Keratinocyte (primary cell): ENCODE results near the gene WWC1. TPM values are rescaled to one million over a fixed set of nuclear protein-coding genes. Genes with fewer than 3 reads are reported as not detected.

ENCODE experiments used
- DNase-seq: peaks from one replicate; pipeline ENCODE4 v3.0.0-alpha.2; 2011; ENCODE audit warnings: low read depth, missing footprints, low spot score
- FAIRE-seq: peaks from 2 replicates; lab custom pipeline; 2011; peaks lifted over from hg19 to GRCh38; lab: Jason Lieb, UNC
- H2AFZ ChIP-seq: 2 replicates; pipeline ENCODE4 v1.6.0; 2012; ENCODE audit warnings: low read length, control low read depth, inconsistent platforms; ENCODE audit not compliant: control insufficient read depth
- H3K27ac ChIP-seq: 2 replicates; pipeline ENCODE4 v1.5.1; 2011; ENCODE audit warnings: low read length; ENCODE audit not compliant: control insufficient read depth, insufficient read depth
- H3K27me3 ChIP-seq: 3 replicates; pipeline ENCODE4 v1.6.0; 2011; ENCODE audit warnings: low read length; ENCODE audit not compliant: control insufficient read depth, insufficient read depth; ENCODE audit errors: extremely low read depth
- H3K36me3 ChIP-seq, 2 experiments: 2 replicates in 1 of 2; 3 replicates in 1 of 2; pipeline ENCODE4 v1.5.1; 2011; ENCODE audit warnings: low read length in 2 of 2, mild to moderate bottlenecking in 1 of 2; ENCODE audit not compliant: control insufficient read depth in 2 of 2, insufficient read depth in 2 of 2; ENCODE audit errors: extremely low read depth in 1 of 2
- H3K4me1 ChIP-seq: 3 replicates; pipeline ENCODE4 v1.5.1; 2011; ENCODE audit warnings: low read length; ENCODE audit not compliant: control insufficient read depth, insufficient read depth; ENCODE audit errors: extremely low read depth
- H3K4me2 ChIP-seq: 3 replicates; pipeline ENCODE4 v1.6.0; 2011; ENCODE audit warnings: low read depth, low read length; ENCODE audit not compliant: control insufficient read depth, insufficient read depth; ENCODE audit errors: extremely low read depth
- H3K4me3 ChIP-seq, 3 experiments: fragments of 200-600 bp in 1 of 3; sonication (generic) in 1 of 3; 2 replicates in 2 of 3; 3 replicates in 1 of 3; pipeline ENCODE4 v1.5.1; 2011 to 2016; ENCODE audit warnings: low read length in 3 of 3, mild to moderate bottlenecking in 3 of 3, control low read depth in 2 of 3, inconsistent platforms in 1 of 3, low read depth in 1 of 3, mixed read lengths in 1 of 3, mixed run types in 1 of 3, moderate library complexity in 1 of 3; ENCODE audit not compliant: control insufficient read depth in 2 of 3, insufficient read depth in 2 of 3; ENCODE audit errors: extremely low read depth in 1 of 3
- H3K79me2 ChIP-seq: 2 replicates; pipeline ENCODE4 v1.6.0; 2012; ENCODE audit warnings: low read length; ENCODE audit not compliant: control insufficient read depth, insufficient read depth
- H3K9ac ChIP-seq: 3 replicates; pipeline ENCODE4 v1.6.0; 2011; ENCODE audit warnings: low read length; ENCODE audit not compliant: control insufficient read depth, insufficient read depth; ENCODE audit errors: extremely low read depth
- H3K9me1 ChIP-seq: 3 replicates; pipeline ENCODE4 v1.6.0; 2011; ENCODE audit warnings: low read length; ENCODE audit not compliant: control insufficient read depth, insufficient read depth; ENCODE audit errors: extremely low read depth
- H3K9me3 ChIP-seq: 2 replicates; pipeline ENCODE4 v1.5.1; 2012; ENCODE audit warnings: low read depth, low read length; ENCODE audit not compliant: control insufficient read depth
- H4K20me1 ChIP-seq: 3 replicates; pipeline ENCODE4 v1.6.0; 2011; ENCODE audit warnings: low read length; ENCODE audit not compliant: control insufficient read depth, insufficient read depth; ENCODE audit errors: extremely low read depth
- CTCF ChIP-seq, 3 experiments: IDR thresholded peaks in 1 of 3; conservative IDR thresholded peaks in 1 of 3; optimal IDR thresholded peaks in 1 of 3; 2 replicates in 2 of 3; 3 replicates in 1 of 3; pipeline versions ENCODE3 to v1.5.1; 2011; ENCODE audit warnings: low read length in 3 of 3, mild to moderate bottlenecking in 3 of 3, moderate library complexity in 2 of 3, control low read depth in 1 of 3, inconsistent platforms in 1 of 3; ENCODE audit not compliant: insufficient read depth in 2 of 3; ENCODE audit errors: extremely low read depth in 1 of 3
- EZH2 ChIP-seq: IDR thresholded peaks from one replicate; pipeline ENCODE4 v1.6.1; 2012; ENCODE audit warnings: inconsistent platforms, mild to moderate bottlenecking, low read length, moderate library complexity
- dilution Hi-C: fragments of 300-500 bp; cut with MboI; formaldehyde crosslinking; loops from one replicate; pipeline ENCODE4 v1.7.0; 2020; ENCODE audit warnings: low sequenced_read_pairs; ENCODE audit not compliant: extremely low pct_ligation_motif_present
- polyA plus RNA-seq, 5 experiments: library from polyadenylated mRNA; depleted of rRNA in 3 of 5; stranded (reverse) in 3 of 5; stranded (forward) in 1 of 5; unstranded in 1 of 5; fragments of >200 nt; gene quantifications; 1 replicate in 1 of 5; 2 replicates in 3 of 5; 3 replicates in 1 of 5; pipeline versions ENCODE4 v1.2.1 to v1.2.3, GENCODE V29; 2011 to 2012; ENCODE audit warnings: missing spikeins in 2 of 5, low read depth in 1 of 5, low replicate concordance in 1 of 5

WWC1 gene
- polyA plus RNA-seq, 1 donor (not counting 4 experiments of a cell fraction or from before 2014, with no cell fraction given): 19.8 TPM

DNA sequence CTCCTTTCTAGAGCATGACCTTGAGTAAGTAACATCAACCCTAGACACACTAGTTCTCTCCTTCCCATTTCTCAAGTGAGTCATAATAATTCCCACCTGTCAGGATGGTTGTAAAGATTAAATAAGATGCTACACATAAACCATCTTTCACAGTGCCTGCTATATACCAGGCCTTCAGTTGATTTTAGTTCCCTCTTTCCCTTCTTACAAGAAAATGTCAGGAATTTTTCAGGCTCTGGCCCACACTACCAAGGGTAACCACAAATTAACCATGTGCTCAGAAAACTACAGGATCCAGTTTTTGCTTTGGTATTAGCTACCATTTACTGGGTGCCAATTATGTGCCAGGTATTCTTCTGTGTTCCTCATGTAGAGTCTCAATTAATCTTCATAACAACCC is 152.1 kb downstream of the WWC1 start:
- Histone ChIP-seq H3K27me3 (no peaks in the 10 kb centered on the region), H3K4me3 (no peak overlapping the region), H3K9me3 (no peaks in the 10 kb centered on the region), H3K9ac (no peak overlapping the region), H3K36me3 (peaks cover 15 to 28% of the 10 kb centered on the region in 2 experiments), H2AFZ (no peak overlapping the region), H3K79me2 (no peaks in the 10 kb centered on the region), H3K27ac (no peak overlapping the region), H3K4me2 (no peak overlapping the region), H3K4me1 (no peaks in the 10 kb centered on the region), H3K9me1 (no peaks in the 10 kb centered on the region), H4K20me1 (no peaks in the 10 kb centered on the region)
- DNase-seq (no peak), FAIRE-seq (no peak)
- dilution Hi-C loops: no loop called here
- TF ChIP-seq EZH2 (no peak), CTCF (optimal IDR thresholded peaks at IDR 0.05 in 1 of 3, IDR thresholded peaks at IDR 0.05 in 1 of 3, conservative IDR thresholded peaks at IDR 0.05 in 1 of 3; ENCODE audit: extremely low read depth in 1 of 3, insufficient read depth in 2 of 3, low read length in 3 of 3) (no peak)

DNA sequence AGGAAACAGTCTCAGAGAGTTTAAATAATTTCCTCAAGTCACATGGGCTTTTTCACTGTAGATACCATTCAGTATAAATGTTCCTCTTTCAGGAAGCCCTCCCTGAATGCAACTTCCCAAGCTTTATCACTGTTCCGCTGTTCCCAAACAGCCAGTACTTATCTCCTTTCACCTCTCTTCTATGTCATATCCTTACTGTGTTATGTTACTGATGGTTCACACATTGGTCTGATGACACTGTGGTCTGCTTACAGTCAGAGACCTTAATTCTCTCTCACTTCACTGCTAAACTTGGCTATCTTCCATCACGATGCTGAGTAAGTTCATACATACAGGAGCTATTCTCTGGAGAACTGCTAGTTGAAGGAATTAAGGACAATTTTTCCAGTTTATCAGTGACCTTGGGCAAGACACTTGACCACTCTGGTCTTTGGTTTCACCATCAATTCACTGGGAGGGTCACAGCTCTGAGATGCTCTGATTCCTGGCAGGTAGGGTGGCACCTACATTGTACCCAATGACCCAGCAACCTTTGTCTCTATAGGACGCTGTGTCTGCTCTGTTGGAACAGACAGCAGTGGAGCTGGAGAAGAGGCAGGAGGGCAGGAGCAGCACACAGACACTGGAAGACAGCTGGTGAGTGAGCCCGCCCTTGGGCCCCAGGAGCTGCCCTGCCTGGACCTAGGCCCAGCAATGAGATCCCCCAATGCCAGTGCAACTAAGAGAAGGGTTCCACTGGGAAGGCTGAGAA is 152.7 kb downstream of the WWC1 start:
- H3K9me3 ChIP-seq: no peaks in the 10 kb centered on the region
- no peak overlapping the region for H3K4me2 ChIP-seq
- no peak for DNase-seq
- H3K27ac ChIP-seq: no peak overlapping the region
- no peaks in the 10 kb centered on the region for H3K27me3 ChIP-seq
- no peak overlapping the region for H3K4me3 ChIP-seq
- H3K9ac ChIP-seq: no peak overlapping the region
- peaks cover 5% of the 10 kb centered on the region for H3K4me1 ChIP-seq
- H2AFZ ChIP-seq: no peak overlapping the region
- no peaks in the 10 kb centered on the region for H3K79me2 ChIP-seq
- H3K9me1 ChIP-seq: no peaks in the 10 kb centered on the region
- dilution Hi-C loops: no loop called here
- H4K20me1 ChIP-seq: no peaks in the 10 kb centered on the region
- no peak for FAIRE-seq
- TF ChIP-seq CTCF (optimal IDR thresholded peaks at IDR 0.05 in 1 of 3, IDR thresholded peaks at IDR 0.05 in 1 of 3, conservative IDR thresholded peaks at IDR 0.05 in 1 of 3; ENCODE audit: extremely low read depth in 1 of 3, insufficient read depth in 2 of 3, low read length in 3 of 3) (no peak), EZH2 (no peak)
- peaks cover 15 to 28% of the 10 kb centered on the region in 2 experiments for H3K36me3 ChIP-seq
